Spleen (tissue), 7 donors: ENCODE measurements around the gene INPP4B.

ENCODE experiments used
- POLR2A ChIP-seq, 3 donors: fragments of 450-650 bp; IDR thresholded peaks; one replicate each; pipeline ENCODE4 v1.5.1; 2017; ENCODE audit warnings: antibody characterized with exemption in 3 of 3, mild to moderate bottlenecking in 1 of 3
- POLR2AphosphoS5 ChIP-seq, 3 donors: sonication (generic); formaldehyde crosslinking; IDR thresholded peaks; one replicate each; pipeline ENCODE4 v1.5.1; 2017; ENCODE audit warnings: antibody characterized with exemption in 3 of 3
- TF ChIP-seq, protein P1 (sequence below), 11 experiments: fragments of 200-600 bp in 7 of 11; fragments of 450-650 bp in 4 of 11; sonication (generic) in 4 of 11; IDR thresholded peaks in 8 of 11; conservative IDR thresholded peaks in 3 of 11; 1 replicate in 7 of 11; 2 replicates in 4 of 11; pipeline versions ENCODE4 v1.4.0 to v1.8.0; 2016 to 2021; ENCODE audit warnings: antibody characterized with exemption in 11 of 11, inconsistent platforms in 4 of 11, mild to moderate bottlenecking in 1 of 11
- donor health status: DM: no; HTN: no; CAD: no; lungs with moderate emphysema.
- donor health status: DM: no; HTN: no; CAD: no.
- donor health status: DM: no; HTN: no; CAD: no.

GRCh38 chr4:142396279-142396678 is 449.8 kb downstream of the INPP4B start:
- TF ChIP-seq, protein P1, sequence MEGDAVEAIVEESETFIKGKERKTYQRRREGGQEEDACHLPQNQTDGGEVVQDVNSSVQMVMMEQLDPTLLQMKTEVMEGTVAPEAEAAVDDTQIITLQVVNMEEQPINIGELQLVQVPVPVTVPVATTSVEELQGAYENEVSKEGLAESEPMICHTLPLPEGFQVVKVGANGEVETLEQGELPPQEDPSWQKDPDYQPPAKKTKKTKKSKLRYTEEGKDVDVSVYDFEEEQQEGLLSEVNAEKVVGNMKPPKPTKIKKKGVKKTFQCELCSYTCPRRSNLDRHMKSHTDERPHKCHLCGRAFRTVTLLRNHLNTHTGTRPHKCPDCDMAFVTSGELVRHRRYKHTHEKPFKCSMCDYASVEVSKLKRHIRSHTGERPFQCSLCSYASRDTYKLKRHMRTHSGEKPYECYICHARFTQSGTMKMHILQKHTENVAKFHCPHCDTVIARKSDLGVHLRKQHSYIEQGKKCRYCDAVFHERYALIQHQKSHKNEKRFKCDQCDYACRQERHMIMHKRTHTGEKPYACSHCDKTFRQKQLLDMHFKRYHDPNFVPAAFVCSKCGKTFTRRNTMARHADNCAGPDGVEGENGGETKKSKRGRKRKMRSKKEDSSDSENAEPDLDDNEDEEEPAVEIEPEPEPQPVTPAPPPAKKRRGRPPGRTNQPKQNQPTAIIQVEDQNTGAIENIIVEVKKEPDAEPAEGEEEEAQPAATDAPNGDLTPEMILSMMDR (IDR thresholded peaks at IDR 0.05 in 8 of 11, conservative IDR thresholded peaks at IDR 0.05 in 3 of 11), result no peak
- TF ChIP-seq POLR2A (IDR thresholded peaks at IDR 0.05) (no peak), POLR2AphosphoS5 (IDR thresholded peaks at IDR 0.05) (no peak)
